ENCODE data around the gene ELMO1. TPM values are rescaled to one million over a fixed set of nuclear protein-coding genes. Genes with fewer than 3 reads are reported as not detected.
A peak's percentile ranks its signal among the peaks of the same experiment; 100 is the strongest.

ELMO1 gene
- total RNA-seq, 1 experiment from 2014 or later: 7.8 TPM

DNA sequence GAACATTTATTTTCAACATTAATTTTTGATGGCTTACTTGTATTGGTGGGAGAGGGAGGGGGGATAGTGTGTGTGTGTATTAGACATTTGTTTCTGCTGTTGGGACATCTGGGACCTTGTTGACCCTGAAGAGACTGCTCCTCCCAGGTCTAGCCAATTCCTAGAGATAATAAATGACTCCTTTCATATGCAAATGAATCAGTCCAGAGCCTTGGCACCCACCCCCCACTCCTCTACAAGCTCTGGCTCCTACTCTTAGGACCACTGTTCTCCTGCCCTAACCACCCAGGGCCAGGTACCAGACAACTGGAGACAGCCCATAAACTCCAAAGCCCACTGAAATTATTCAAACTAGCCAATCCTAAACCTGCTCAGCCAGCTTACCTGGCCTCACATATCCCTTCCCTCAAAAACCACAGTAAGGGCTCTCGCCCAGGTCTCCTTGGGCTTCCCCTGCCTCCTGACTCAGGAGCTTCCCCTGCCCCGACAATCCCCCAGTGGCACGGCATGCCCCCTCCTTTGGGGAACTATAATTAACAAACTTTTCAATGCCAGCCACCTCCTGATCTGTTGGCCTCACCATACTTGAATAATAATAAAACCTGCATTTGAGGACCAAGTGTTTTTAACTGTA lies 233.3 kb downstream of the ELMO1 start:
- Histone ChIP-seq H3K9ac (ENCODE audit: extremely low read depth, insufficient read length, low read length) (no peak overlapping the region), H2AFZ (ENCODE audit: low read length) (no peak overlapping the region), H3K27me3 (ENCODE audit: insufficient read depth, low read length) (no peaks in the 10 kb centered on the region), H3T11ph (ENCODE audit: low read length) (no peak overlapping the region), H3K27ac (ENCODE audit: insufficient read length, low read depth, low read length) (no peak overlapping the region), H2BK5ac (ENCODE audit: insufficient read length, low read length) (no peak overlapping the region), H3K23ac (ENCODE audit: insufficient read length, low read depth, low read length) (no peak overlapping the region), H4K8ac (replicated peaks; ENCODE audit: insufficient read length, low read depth, low read length) (no peak overlapping the region), H2BK120ac (ENCODE audit: low read depth, low read length, poor library complexity, severe bottlenecking) (no peak overlapping the region), H3K56ac (ENCODE audit: insufficient read length, low read depth, low read length) (no peak overlapping the region), H3K4me1 (ENCODE audit: insufficient read depth, low read length) (peaks cover 9% of the 10 kb centered on the region; the same call in 1 of the 2 replicates), H4K20me1 (ENCODE audit: control insufficient read depth, insufficient read depth, insufficient read length) (no peaks in the 10 kb centered on the region), H3K4me2 (ENCODE audit: insufficient read depth, insufficient read length, low read length) (peak overlapping the region; percentile 20), H2BK20ac (ENCODE audit: low read depth, low read length, poor library complexity, severe bottlenecking) (no peak overlapping the region), H3K9me3 (ENCODE audit: control insufficient read depth, low read depth, low read length) (no peaks in the 10 kb centered on the region), H2BK12ac (ENCODE audit: insufficient read length, low read depth, low read length) (no peak overlapping the region), H3K18ac (ENCODE audit: insufficient read length, low read depth, low read length) (no peak overlapping the region), H3K23me2 (ENCODE audit: insufficient read length, low read depth, low read length, poor library complexity, severe bottlenecking) (no peaks in the 10 kb centered on the region), H4K5ac (ENCODE audit: insufficient read length, low read depth, low read length) (no peak overlapping the region), H4K91ac (ENCODE audit: insufficient read length, low read depth, low read length) (no peak overlapping the region), H3K4ac (ENCODE audit: low read depth, low read length) (no peak overlapping the region), H3K79me2 (ENCODE audit: insufficient read depth, low read length) (no peaks in the 10 kb centered on the region), H3K79me1 (ENCODE audit: insufficient read depth, low read depth, low read length, poor library complexity, severe bottlenecking) (no peaks in the 10 kb centered on the region), H2AK5ac (ENCODE audit: insufficient read length, low read length) (no peak overlapping the region), H2BK15ac (ENCODE audit: low read depth, low read length) (no peak overlapping the region), H3K14ac (ENCODE audit: insufficient read depth, low read length) (no peak overlapping the region)
- Mint-ChIP-seq H3K4me1 (peaks cover 35 to 36% of the 10 kb centered on the region in 2 experiments), H3K27ac (peak overlapping the region; percentile 50 to 88 (median 69); a peak in 5 of 7 replicates), H3K9me3 (no peaks in the 10 kb centered on the region), H3K4me3 (no peak overlapping the region; a peak in 1 of 5 replicates), H3K36me3 (ENCODE audit: insufficient read depth in 1 of 3, low read depth in 3 of 3) (peaks cover 0 to 5% (median 2%) of the 10 kb centered on the region in 3 experiments; a peak in 1 of 7 replicates), H3K27me3 (ENCODE audit: low read depth) (no peaks in the 10 kb centered on the region)
- no peak for TF ChIP-seq CTCF (conservative IDR thresholded peaks at IDR 0.05)
- DNase-seq: no peak
- no CpG with 5 or more reads among the region's 3 CpGs for WGBS (ENCODE audit: extremely low coverage, insufficient read length, low lambda C conversion rate)
